ENCODE results near the gene MAP3K21.

DNA sequence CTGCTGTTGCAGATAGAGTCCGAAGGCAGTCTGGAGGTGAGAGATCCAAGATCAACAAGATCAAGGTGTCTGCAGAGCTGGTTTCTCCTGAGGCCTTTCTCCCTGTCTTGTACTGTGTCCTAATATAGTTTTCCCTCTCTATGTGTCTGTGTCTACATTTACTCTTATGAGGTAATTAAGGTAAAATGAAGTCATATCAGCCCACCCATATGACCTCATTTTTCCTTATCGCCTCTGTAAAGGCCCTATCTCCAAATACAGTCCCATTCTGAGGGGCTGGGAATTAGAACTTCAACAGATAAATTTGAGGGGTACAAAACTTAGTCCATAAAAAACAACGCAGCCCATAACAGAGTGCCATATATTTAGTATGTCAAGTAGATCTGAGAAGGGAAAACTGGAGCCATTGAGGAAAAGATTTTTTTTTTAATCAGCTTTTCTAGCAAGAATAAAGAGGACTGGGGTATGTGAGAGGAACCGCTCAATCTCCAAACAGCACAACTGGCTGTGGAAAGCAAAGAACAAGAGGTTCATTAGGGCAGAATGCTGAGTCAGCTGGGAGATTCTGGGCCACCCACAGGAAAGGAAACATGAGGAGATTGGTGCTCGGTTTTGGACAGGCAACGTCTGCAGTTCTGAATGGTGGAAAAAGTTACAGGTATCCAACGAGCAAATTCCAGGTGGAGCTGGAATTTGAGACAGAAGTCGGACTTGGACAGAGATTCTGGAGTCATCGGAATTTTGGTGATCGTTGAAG lies 65.7 kb downstream of the MAP3K21 start:
- TF ChIP-seq, protein P1, sequence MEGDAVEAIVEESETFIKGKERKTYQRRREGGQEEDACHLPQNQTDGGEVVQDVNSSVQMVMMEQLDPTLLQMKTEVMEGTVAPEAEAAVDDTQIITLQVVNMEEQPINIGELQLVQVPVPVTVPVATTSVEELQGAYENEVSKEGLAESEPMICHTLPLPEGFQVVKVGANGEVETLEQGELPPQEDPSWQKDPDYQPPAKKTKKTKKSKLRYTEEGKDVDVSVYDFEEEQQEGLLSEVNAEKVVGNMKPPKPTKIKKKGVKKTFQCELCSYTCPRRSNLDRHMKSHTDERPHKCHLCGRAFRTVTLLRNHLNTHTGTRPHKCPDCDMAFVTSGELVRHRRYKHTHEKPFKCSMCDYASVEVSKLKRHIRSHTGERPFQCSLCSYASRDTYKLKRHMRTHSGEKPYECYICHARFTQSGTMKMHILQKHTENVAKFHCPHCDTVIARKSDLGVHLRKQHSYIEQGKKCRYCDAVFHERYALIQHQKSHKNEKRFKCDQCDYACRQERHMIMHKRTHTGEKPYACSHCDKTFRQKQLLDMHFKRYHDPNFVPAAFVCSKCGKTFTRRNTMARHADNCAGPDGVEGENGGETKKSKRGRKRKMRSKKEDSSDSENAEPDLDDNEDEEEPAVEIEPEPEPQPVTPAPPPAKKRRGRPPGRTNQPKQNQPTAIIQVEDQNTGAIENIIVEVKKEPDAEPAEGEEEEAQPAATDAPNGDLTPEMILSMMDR (IDR thresholded peaks at IDR 0.05), result no peak
- no peak for TF ChIP-seq POLR2A (IDR thresholded peaks at IDR 0.05)

Measured in suprapubic skin (tissue), 3 donors.